H9 (cell line): Measurements from ENCODE around the gene OPHN1. TPM values are rescaled to one million over a fixed set of nuclear protein-coding genes. Genes with fewer than 3 reads are reported as not detected.

Experiments
- DNase-seq: peaks from one replicate; pipeline ENCODE4 v3.0.0-alpha.2; 2017
- H2AFZ ChIP-seq: one replicate; pipeline ENCODE4 v1.6.1; 2013; ENCODE audit warnings: mild to moderate bottlenecking, low read length, control low read depth, moderate library complexity
- H2AK5ac ChIP-seq: 2 replicates; pipeline ENCODE4 v1.6.1; 2013; ENCODE audit warnings: low read length, control low read depth, mixed read lengths; ENCODE audit not compliant: insufficient read length
- H2BK120ac ChIP-seq: one replicate; pipeline ENCODE4 v1.6.1; 2013; ENCODE audit warnings: low read depth, mild to moderate bottlenecking, low read length, control low read depth, inconsistent platforms; ENCODE audit not compliant: poor library complexity, severe bottlenecking
- H2BK12ac ChIP-seq: 2 replicates; pipeline ENCODE4 v1.6.1; 2013; ENCODE audit warnings: low read length, control low read depth, mixed read lengths, low read depth; ENCODE audit not compliant: insufficient read length
- H2BK15ac ChIP-seq: 2 replicates; pipeline ENCODE4 v1.6.1; 2013; ENCODE audit warnings: low read depth, low read length, control low read depth
- H2BK20ac ChIP-seq: one replicate; pipeline ENCODE4 v1.6.1; 2013; ENCODE audit warnings: low read depth, mild to moderate bottlenecking, low read length, control low read depth, inconsistent platforms; ENCODE audit not compliant: poor library complexity, severe bottlenecking
- H2BK5ac ChIP-seq: 2 replicates; pipeline ENCODE4 v1.6.1; 2013; ENCODE audit warnings: low read length, control low read depth, mixed read lengths; ENCODE audit not compliant: insufficient read length
- H3K14ac ChIP-seq: 2 replicates; pipeline ENCODE4 v1.6.1; 2013; ENCODE audit warnings: low read length, control low read depth; ENCODE audit not compliant: insufficient read depth
- H3K18ac ChIP-seq: 2 replicates; pipeline ENCODE4 v1.6.1; 2013; ENCODE audit warnings: low read depth, mild to moderate bottlenecking, mixed read lengths, low read length, control low read depth; ENCODE audit not compliant: insufficient read length
- H3K23ac ChIP-seq: 2 replicates; pipeline ENCODE4 v1.6.1; 2013; ENCODE audit warnings: low read length, control low read depth, mixed read lengths, low read depth; ENCODE audit not compliant: insufficient read length
- H3K23me2 ChIP-seq: 2 replicates; pipeline ENCODE4 v1.6.1; 2013; ENCODE audit warnings: low read depth, mild to moderate bottlenecking, mixed read lengths, low read length, control low read depth; ENCODE audit not compliant: insufficient read length, poor library complexity, severe bottlenecking
- H3K27ac ChIP-seq: 2 replicates; pipeline ENCODE4 v1.5.1; 2013; ENCODE audit warnings: low read length, control low read depth, mixed read lengths, low read depth; ENCODE audit not compliant: insufficient read length
- H3K27me3 ChIP-seq: 2 replicates; pipeline ENCODE4 v1.6.1; 2013; ENCODE audit warnings: low read length, control low read depth, inconsistent platforms; ENCODE audit not compliant: insufficient read depth
- H3K4ac ChIP-seq: 2 replicates; pipeline ENCODE4 v1.6.1; 2013; ENCODE audit warnings: low read depth, mild to moderate bottlenecking, control low read depth, inconsistent platforms, low read length, moderate library complexity
- H3K4me1 ChIP-seq: 2 replicates; pipeline ENCODE4 v1.6.1; 2013; ENCODE audit warnings: low read length, control low read depth, inconsistent platforms; ENCODE audit not compliant: insufficient read depth
- H3K4me2 ChIP-seq: 2 replicates; pipeline ENCODE4 v1.6.1; 2013; ENCODE audit warnings: low read length, control low read depth, mixed read lengths; ENCODE audit not compliant: insufficient read length, insufficient read depth
- H3K56ac ChIP-seq: 2 replicates; pipeline ENCODE4 v1.6.1; 2013; ENCODE audit warnings: low read depth, mild to moderate bottlenecking, mixed read lengths, low read length, control low read depth; ENCODE audit not compliant: insufficient read length
- H3K79me1 ChIP-seq: 2 replicates; pipeline ENCODE4 v1.6.1; 2013; ENCODE audit warnings: low read depth, mild to moderate bottlenecking, moderate library complexity, low read length, control low read depth, inconsistent platforms; ENCODE audit not compliant: insufficient read depth, poor library complexity, severe bottlenecking
- H3K79me2 ChIP-seq: 2 replicates; pipeline ENCODE4 v1.6.1; 2013; ENCODE audit warnings: low read length, control low read depth, inconsistent platforms; ENCODE audit not compliant: insufficient read depth
- H3K9ac ChIP-seq: 2 replicates; pipeline ENCODE4 v1.6.1; 2013; ENCODE audit warnings: low read length, control low read depth, mixed read lengths; ENCODE audit not compliant: insufficient read length; ENCODE audit errors: extremely low read depth
- H3K9me3 ChIP-seq: one replicate; pipeline ENCODE4 v1.6.1; 2013; ENCODE audit warnings: low read depth, low read length, inconsistent platforms; ENCODE audit not compliant: control insufficient read depth
- H3T11ph ChIP-seq: one replicate; pipeline ENCODE4 v1.6.1; 2013; ENCODE audit warnings: mild to moderate bottlenecking, low read length, control low read depth, inconsistent platforms
- H4K20me1 ChIP-seq: one replicate; pipeline ENCODE4 v1.6.1; 2013; ENCODE audit not compliant: control insufficient read depth, insufficient read length, insufficient read depth
- H4K5ac ChIP-seq: 2 replicates; pipeline ENCODE4 v1.6.1; 2013; ENCODE audit warnings: low read depth, mild to moderate bottlenecking, mixed read lengths, low read length, control low read depth; ENCODE audit not compliant: insufficient read length
- H4K8ac ChIP-seq: replicated peaks from 2 replicates; pipeline ENCODE4 v1.6.1; 2013; ENCODE audit warnings: low read length, control low read depth, mixed read lengths, low read depth; ENCODE audit not compliant: insufficient read length
- H4K91ac ChIP-seq: 2 replicates; pipeline ENCODE4 v1.6.1; 2013; ENCODE audit warnings: low read depth, mild to moderate bottlenecking, moderate library complexity, mixed read lengths, low read length, control low read depth; ENCODE audit not compliant: insufficient read length
- H3K27ac Mint-ChIP-seq, 3 experiments: 2 replicates in 2 of 3; 3 replicates in 1 of 3; pipeline ENCODE4 v1.8.0; 2020 to 2021; ENCODE audit warnings: mixed read lengths in 3 of 3, mild to moderate bottlenecking in 1 of 3, moderate library complexity in 1 of 3
- H3K27me3 Mint-ChIP-seq: 2 replicates; pipeline ENCODE4 v1.8.0; 2021; ENCODE audit warnings: low read depth, mild to moderate bottlenecking, moderate library complexity, mixed read lengths
- H3K36me3 Mint-ChIP-seq, 3 experiments: 2 replicates in 2 of 3; 3 replicates in 1 of 3; pipeline ENCODE4 v1.8.0; 2020 to 2021; ENCODE audit warnings: low read depth in 3 of 3, mixed read lengths in 3 of 3; ENCODE audit not compliant: insufficient read depth in 1 of 3
- H3K4me1 Mint-ChIP-seq, 2 experiments: 2 replicates each; pipeline ENCODE4 v1.8.0; 2020; ENCODE audit warnings: mixed read lengths in 2 of 2
- H3K4me3 Mint-ChIP-seq, 2 experiments: 2 replicates in 1 of 2; 3 replicates in 1 of 2; pipeline ENCODE4 v1.8.0; 2020 to 2021; ENCODE audit warnings: mild to moderate bottlenecking in 2 of 2, mixed read lengths in 2 of 2, moderate library complexity in 1 of 2
- H3K9me3 Mint-ChIP-seq, 2 experiments: 2 replicates in 1 of 2; 3 replicates in 1 of 2; pipeline ENCODE4 v1.8.0; 2020; ENCODE audit warnings: mild to moderate bottlenecking in 2 of 2, mixed read lengths in 2 of 2, moderate library complexity in 1 of 2
- WGBS: extraction: QIAGEN DNeasy Blood & Tissue Kit; methylation state at CpG from one replicate; pipeline ENCODE4 v1.1.7; 2013; ENCODE audit warnings: missing lambda C conversion rate, low lambda C conversion rate, mixed read lengths; ENCODE audit not compliant: insufficient read length; ENCODE audit errors: extremely low coverage; 5-methylcytosine and 5-hydroxymethylcytosine counted together
- total RNA-seq: library from RNA; stranded (reverse); gene quantifications from 2 replicates; pipeline ENCODE4 v1.2.1, GENCODE V29; 2021
- TF ChIP-seq, protein P1 (sequence below): fragments of 200-600 bp; sonication (generic); conservative IDR thresholded peaks from 3 replicates; pipeline ENCODE4 v1.8.0; 2021; ENCODE audit warnings: antibody characterized with exemption, mild to moderate bottlenecking

The OPHN1 gene
- total RNA-seq, 1 experiment from 2014 or later, result 1.5 TPM

- Histone ChIP-seq H3K4me2 (no peak overlapping the region), H3K79me2 (no peaks in the 10 kb centered on the region), H2AK5ac (no peak overlapping the region), H2BK120ac (no peak overlapping the region), H2BK12ac (no peak overlapping the region), H2BK5ac (no peak overlapping the region), H2AFZ (no peak overlapping the region), H3K27me3 (no peaks in the 10 kb centered on the region), H3K9ac (no peak overlapping the region), H3K4me1 (no peaks in the 10 kb centered on the region), H3K9me3 (no peaks in the 10 kb centered on the region), H4K5ac (no peak overlapping the region), H4K20me1 (no peaks in the 10 kb centered on the region), H3K23ac (no peak overlapping the region), H3K4ac (no peak overlapping the region), H3T11ph (no peak overlapping the region), H4K91ac (no peak overlapping the region), H4K8ac (no peak overlapping the region), H3K14ac (no peak overlapping the region), H3K79me1 (no peaks in the 10 kb centered on the region), H3K27ac (no peak overlapping the region), H3K18ac (no peak overlapping the region), H2BK15ac (no peak overlapping the region), H3K23me2 (no peaks in the 10 kb centered on the region), H3K56ac (no peak overlapping the region), H2BK20ac (no peak overlapping the region)
- Mint-ChIP-seq H3K9me3 (peaks cover 45 to 52% of the 10 kb centered on the region in 2 experiments), H3K4me1 (no peaks in the 10 kb centered on the region), H3K4me3 (no peak overlapping the region), H3K27me3 (no peaks in the 10 kb centered on the region), H3K36me3 (peaks cover 0 to 2% (median 0%) of the 10 kb centered on the region in 3 experiments; a peak in 1 of 7 replicates), H3K27ac (no peak overlapping the region)
- TF ChIP-seq, protein P1, sequence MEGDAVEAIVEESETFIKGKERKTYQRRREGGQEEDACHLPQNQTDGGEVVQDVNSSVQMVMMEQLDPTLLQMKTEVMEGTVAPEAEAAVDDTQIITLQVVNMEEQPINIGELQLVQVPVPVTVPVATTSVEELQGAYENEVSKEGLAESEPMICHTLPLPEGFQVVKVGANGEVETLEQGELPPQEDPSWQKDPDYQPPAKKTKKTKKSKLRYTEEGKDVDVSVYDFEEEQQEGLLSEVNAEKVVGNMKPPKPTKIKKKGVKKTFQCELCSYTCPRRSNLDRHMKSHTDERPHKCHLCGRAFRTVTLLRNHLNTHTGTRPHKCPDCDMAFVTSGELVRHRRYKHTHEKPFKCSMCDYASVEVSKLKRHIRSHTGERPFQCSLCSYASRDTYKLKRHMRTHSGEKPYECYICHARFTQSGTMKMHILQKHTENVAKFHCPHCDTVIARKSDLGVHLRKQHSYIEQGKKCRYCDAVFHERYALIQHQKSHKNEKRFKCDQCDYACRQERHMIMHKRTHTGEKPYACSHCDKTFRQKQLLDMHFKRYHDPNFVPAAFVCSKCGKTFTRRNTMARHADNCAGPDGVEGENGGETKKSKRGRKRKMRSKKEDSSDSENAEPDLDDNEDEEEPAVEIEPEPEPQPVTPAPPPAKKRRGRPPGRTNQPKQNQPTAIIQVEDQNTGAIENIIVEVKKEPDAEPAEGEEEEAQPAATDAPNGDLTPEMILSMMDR, result no peak
- no CpG with 5 or more reads among the region's 8 CpGs for WGBS
- no peak for DNase-seq
Measured at GRCh38 chrX:68451720-68452119, 18.4 kb upstream of the OPHN1 start.
